Measurements from ENCODE around the gene KRTAP22-2. TPM values are rescaled to one million over a fixed set of nuclear protein-coding genes. Genes with fewer than 3 reads are reported as not detected.

Gene KRTAP22-2
- total RNA-seq, 2 experiments from 2014 or later = not detected

GRCh38 chr21:30561264-30561895, 28.8 kb downstream of the KRTAP22-2 start, which contains the start of gene KRTAP19-7:
Gene KRTAP19-7 (minus strand): TSS chr21:30561314. CDS start chr21:30561289, 25 bp downstream.
- Mint-ChIP-seq H3K4me3 (no peak within 1 kb of the TSS), H3K9me3 (no peaks in the 10 kb centered on the region), H3K4me1 (ENCODE audit: low read depth) (no peaks in the 10 kb centered on the region), H3K27me3 (no peaks in the 10 kb centered on the region), H3K36me3 (ENCODE audit: low read depth) (no peaks in the 10 kb centered on the region), H3K27ac (no peak within 1 kb of the TSS)
- POLR2A ChIA-PET = no interaction called here
- ATAC-seq (no peak), DNase-seq (no peak)
- intact Hi-C loops (cut with micrococcal nuclease) = no loop called here
- no peak for TF ChIP-seq CTCF (IDR thresholded peaks at IDR 0.05)
- CTCF ChIA-PET = no interaction called here

GRCh38 chr21:30555095-30555494, 35.1 kb downstream of the KRTAP22-2 start:
- no peak for ATAC-seq
- intact Hi-C loops (cut with micrococcal nuclease) = no loop called here
- no peaks in the 10 kb centered on the region for H3K4me1 Mint-ChIP-seq (ENCODE audit: low read depth)
- POLR2A ChIA-PET = no interaction called here
- CTCF ChIA-PET = no interaction called here
- TF ChIP-seq CTCF (IDR thresholded peaks at IDR 0.05) = no peak
- no peak overlapping the region for H3K4me3 Mint-ChIP-seq
- no peaks in the 10 kb centered on the region for H3K27me3 Mint-ChIP-seq
- no peak overlapping the region for H3K27ac Mint-ChIP-seq
- peaks cover 3% of the 10 kb centered on the region for H3K9me3 Mint-ChIP-seq
- no peaks in the 10 kb centered on the region for H3K36me3 Mint-ChIP-seq (ENCODE audit: low read depth)
- no peak for DNase-seq

- Mint-ChIP-seq H3K27me3 (peaks cover 3% of the 10 kb centered on the region), H3K4me3 (no peak overlapping the region), H3K9me3 (peaks cover 3% of the 10 kb centered on the region), H3K4me1 (ENCODE audit: low read depth) (no peaks in the 10 kb centered on the region), H3K27ac (no peak overlapping the region), H3K36me3 (ENCODE audit: low read depth) (no peaks in the 10 kb centered on the region)
- no peak for TF ChIP-seq CTCF (IDR thresholded peaks at IDR 0.05)
- ATAC-seq (no peak), DNase-seq (no peak)
- CTCF ChIA-PET = no interaction called here
- POLR2A ChIA-PET = no interaction called here
- intact Hi-C loops (cut with micrococcal nuclease) = no loop called here
Measured at GRCh38 chr21:30552782-30553181, 37.4 kb downstream of the KRTAP22-2 start.

GRCh38 chr21:30541764-30542163, 48.4 kb downstream of the KRTAP22-2 start, which contains the start of gene KRTAP19-6:
Gene KRTAP19-6 (minus strand): TSS chr21:30541864. CDS start chr21:30541833, 31 bp downstream.
- Mint-ChIP-seq H3K27ac (no peak within 1 kb of the TSS), H3K27me3 (no peaks in the 10 kb centered on the region), H3K4me3 (no peak within 1 kb of the TSS), H3K4me1 (ENCODE audit: low read depth) (no peaks in the 10 kb centered on the region), H3K9me3 (no peaks in the 10 kb centered on the region), H3K36me3 (ENCODE audit: low read depth) (no peaks in the 10 kb centered on the region)
- intact Hi-C loops (cut with micrococcal nuclease) = no loop called here
- CTCF ChIA-PET = no interaction called here
- no peak for ATAC-seq
- no peak for DNase-seq
- TF ChIP-seq CTCF (IDR thresholded peaks at IDR 0.05) = no peak
- POLR2A ChIA-PET = no interaction called here

Other genes with a start within 250 kb of the KRTAP22-2 start
- not detected for gene KRTAP23-1, start 241.8 kb downstream of the KRTAP22-2 start, total RNA-seq
- gene KRTAP13-2, start 218.1 kb downstream of the KRTAP22-2 start, total RNA-seq = not detected
- not detected for gene KRTAP13-1, start 194.4 kb downstream of the KRTAP22-2 start, total RNA-seq
- not detected for gene KRTAP13-3, start 164.5 kb downstream of the KRTAP22-2 start, total RNA-seq
- gene KRTAP13-4, start 160.2 kb downstream of the KRTAP22-2 start, total RNA-seq = not detected
- gene KRTAP15-1, start 150.1 kb downstream of the KRTAP22-2 start, total RNA-seq = not detected
- not detected for gene KRTAP19-1, start 110.0 kb downstream of the KRTAP22-2 start, total RNA-seq
- gene KRTAP19-2, start 103.0 kb downstream of the KRTAP22-2 start, total RNA-seq = not detected
- gene KRTAP19-3, start 98.4 kb downstream of the KRTAP22-2 start, total RNA-seq = not detected
- not detected for gene KRTAP19-4, start 93.2 kb downstream of the KRTAP22-2 start, total RNA-seq
- not detected for gene KRTAP19-5, start 88.3 kb downstream of the KRTAP22-2 start, total RNA-seq
- not detected for gene KRTAP19-6, start 48.5 kb downstream of the KRTAP22-2 start, total RNA-seq
- not detected for gene KRTAP19-7, start 29.1 kb downstream of the KRTAP22-2 start, total RNA-seq
- gene KRTAP6-3, start 2.0 kb upstream of the KRTAP22-2 start, total RNA-seq = not detected
- gene KRTAP6-2, start 8.5 kb upstream of the KRTAP22-2 start, total RNA-seq = not detected
- gene KRTAP22-1, start 10.7 kb upstream of the KRTAP22-2 start, total RNA-seq = not detected
- not detected for gene KRTAP6-1, start 23.5 kb upstream of the KRTAP22-2 start, total RNA-seq
- gene KRTAP20-1, start 26.0 kb upstream of the KRTAP22-2 start, total RNA-seq = not detected
- not detected for gene KRTAP20-4, start 30.2 kb upstream of the KRTAP22-2 start, total RNA-seq
- gene KRTAP20-2, start 44.8 kb upstream of the KRTAP22-2 start, total RNA-seq = not detected
- gene KRTAP20-3, start 52.5 kb upstream of the KRTAP22-2 start, total RNA-seq = not detected
- gene KRTAP21-3, start 128.4 kb upstream of the KRTAP22-2 start, total RNA-seq = not detected
- gene KRTAP21-2, start 156.9 kb upstream of the KRTAP22-2 start, total RNA-seq = not detected
- not detected for gene KRTAP21-1, start 165.0 kb upstream of the KRTAP22-2 start, total RNA-seq
- gene KRTAP8-1, start 222.9 kb upstream of the KRTAP22-2 start, total RNA-seq = not detected
- gene KRTAP7-1, start 239.4 kb upstream of the KRTAP22-2 start, total RNA-seq = not detected

Data from activated CD8-positive, alpha-beta T cell treated with anti-CD3 and anti-CD28 coated beads for 36 hours (primary cell).